ENCODE measurements around the gene EEF2.
"Not testable (repeated sequence)": the region's sequence is repeated elsewhere in the genome, so short reads cannot be mapped to it uniquely, and the experiment has no call there.

The EEF2 gene

DNA sequence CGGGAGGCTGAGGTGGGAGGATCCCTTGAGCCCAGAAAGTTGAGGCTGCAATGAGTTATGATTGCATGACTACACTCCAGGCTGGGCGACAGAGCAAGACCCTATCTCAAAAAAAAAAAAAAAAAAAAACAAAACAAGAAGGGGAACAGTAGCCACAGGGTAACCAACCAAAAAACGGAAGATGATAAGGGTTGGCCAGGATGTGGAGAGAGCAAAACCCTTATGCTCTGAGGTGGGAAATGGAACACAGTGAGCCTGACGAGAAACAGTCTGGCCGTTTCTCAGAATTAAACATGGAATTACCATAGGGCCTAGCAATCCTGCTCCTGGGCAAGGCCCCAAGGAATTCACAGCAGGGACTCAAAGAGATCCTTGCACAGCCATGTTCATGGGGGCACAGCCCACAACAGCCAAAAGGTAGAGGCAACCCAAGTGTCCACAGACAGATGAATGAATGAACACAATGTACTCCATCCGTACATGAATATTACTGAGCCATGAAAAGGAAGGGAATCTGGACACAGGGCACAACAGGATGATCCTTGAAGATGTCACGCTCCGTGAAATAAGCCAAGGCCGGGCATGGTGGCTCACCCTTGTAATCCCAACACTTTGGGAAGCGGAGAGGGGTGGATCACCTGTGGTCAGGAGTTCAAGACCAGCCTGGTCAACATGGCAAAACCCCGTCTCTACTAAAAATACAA is 41.1 kb downstream of the EEF2 start:
- no peak for DNase-seq

DNA sequence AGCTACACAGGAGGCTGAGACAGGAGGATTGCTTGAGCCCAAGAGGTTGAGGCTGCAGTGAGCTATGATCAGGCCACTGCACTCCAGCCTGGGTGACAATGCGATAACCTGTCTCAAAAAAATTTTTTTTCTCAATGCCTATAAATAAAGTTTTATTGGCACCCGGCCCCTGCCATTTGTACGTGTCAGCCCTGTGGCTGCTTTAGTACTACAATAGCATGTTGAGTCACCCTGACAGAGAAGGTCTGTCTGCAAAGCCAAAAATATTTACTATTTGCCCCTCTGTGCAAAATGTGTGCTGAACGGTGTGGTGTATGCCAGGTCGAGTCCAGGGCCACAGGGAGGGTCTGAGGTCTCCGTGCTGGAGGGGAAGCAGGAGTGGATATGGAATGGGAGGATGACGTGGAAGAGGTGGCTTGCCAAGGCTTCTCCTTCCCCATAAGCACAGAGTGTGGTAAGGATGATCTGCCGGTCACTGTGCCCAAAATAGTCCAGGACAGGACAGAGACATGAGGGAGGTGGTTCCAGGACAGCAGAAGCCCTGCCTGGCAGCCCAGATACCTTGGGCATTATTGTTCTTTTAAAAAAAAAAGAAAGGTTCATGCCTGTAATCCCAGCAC is 42.4 kb downstream of the EEF2 start:
- DNase-seq = no peak

DNA sequence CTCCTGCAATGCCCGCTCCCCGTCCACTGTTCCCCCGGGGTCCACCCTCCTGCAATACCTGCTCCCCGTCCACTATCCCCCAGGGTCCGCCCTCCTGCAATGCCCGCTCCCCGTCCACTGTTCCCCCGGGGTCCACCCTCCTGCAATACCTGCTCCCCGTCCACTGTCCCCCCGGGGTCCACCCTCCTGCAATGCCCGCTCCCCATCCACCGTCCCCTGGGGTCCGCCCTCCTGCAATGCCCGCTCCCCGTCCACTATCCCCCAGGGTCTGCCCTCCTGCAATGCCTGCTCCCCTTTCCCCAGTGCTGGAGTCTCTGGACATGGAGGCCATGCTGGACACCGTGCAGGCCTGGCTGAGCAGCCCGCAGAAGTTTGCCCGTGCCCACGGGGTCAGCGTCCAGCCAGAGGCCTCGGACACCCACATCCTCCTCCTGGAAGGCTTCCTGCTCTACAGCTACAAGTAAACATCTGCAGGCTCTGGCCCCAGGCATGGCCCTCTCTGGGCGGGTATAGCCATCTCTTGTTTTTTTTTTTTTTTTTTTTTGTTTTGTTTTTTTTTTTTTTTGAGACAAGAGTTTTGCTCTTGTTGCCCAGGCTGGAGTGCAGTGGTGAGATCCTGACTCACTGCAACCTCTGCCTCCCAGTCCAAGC is 46.8 kb downstream of the EEF2 start:
- not testable (repeated sequence) for DNase-seq

DNA sequence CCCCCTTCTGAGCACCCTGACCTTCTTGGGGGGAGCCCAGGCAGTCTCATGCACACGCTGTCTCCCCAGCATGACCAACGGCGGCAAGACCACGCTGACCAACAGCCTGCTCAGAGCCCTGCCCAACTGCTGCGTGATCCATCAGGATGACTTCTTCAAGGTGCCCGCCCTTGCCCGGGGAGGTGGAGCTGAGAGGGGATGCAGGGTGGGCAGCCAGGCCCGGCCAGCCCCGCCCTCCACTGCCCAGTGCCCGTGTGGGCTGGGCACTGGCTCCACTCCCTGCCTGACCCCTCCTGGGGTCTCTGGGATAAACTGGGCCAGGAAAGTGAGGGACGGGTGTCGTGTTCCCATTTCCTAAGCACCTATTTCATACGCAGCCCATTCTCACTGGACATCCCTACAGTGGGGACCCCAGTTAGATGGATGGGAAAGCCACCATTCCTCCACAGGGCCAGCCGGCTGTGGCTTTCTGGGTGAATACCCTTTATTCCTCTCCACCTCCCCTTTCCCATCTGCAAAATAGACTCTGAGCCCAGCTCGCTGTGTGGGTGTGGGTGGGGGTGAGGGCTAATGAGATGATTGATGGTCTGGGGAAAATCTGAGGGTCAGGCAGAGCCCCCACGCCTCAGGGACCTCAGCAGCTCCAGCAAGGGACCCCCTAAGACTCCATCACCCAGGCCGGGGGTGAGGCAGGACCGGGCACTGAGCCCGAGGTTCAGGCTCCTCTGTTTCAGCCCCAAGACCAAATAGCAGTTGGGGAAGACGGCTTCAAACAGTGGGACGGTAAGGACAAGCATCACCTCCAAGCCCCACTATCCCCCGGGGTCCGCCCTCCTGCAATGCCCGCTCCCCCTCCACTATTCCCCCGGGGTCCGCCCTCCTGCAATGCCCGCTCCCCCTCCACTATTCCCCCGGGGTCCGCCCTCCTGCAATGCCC is 48.5 kb downstream of the EEF2 start:
- DNase-seq = no peak

DNA sequence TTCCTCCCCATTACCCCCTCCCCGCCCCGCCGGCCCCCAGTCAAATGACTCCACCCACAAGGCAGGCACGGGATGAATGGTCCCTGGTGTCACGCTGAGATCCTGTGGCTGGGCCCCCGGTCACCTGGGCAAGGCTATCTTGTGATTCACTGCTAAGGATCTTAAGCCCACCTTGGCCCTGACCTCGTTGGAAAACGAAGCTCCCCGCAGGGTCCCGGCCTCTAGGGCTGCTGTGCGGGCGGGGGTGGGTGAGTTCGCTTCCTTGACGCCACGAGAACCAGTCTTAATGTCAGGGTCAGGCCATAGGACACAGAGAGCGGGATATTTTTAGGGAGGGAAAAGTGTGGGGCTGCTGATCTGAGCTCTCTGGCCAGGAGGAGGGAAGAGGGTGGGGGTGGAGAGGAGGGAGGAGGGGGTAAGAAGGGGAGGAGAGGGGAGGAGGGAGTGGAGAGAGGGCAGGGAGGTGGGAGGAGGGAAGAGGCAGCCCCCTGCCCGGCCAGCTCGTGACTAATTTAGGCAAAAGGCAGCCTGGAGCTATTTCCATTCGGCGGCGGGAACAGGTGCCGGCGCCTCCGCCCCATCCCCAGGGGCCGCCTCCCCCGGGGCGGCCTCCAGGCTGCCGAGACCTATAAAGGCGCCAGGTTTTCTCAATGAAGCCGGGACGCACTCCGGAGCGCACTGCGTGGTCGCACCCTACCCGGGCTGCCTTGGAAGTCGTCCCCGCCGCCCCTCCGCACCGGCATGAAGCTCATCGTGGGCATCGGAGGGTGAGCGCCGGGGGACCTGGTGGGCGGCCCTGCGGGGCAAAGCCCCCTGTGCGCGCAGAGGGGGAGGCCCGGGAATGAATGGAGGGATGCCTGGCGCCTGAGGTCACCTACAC is 52.1 kb downstream of the EEF2 start, which contains the start of gene NMRK2:
NMRK2 (plus strand) TSS at position 139 of the 880 bp plus-strand sequence; CDS start at position 742, 603 bp downstream.
- no peak for DNase-seq

DNA sequence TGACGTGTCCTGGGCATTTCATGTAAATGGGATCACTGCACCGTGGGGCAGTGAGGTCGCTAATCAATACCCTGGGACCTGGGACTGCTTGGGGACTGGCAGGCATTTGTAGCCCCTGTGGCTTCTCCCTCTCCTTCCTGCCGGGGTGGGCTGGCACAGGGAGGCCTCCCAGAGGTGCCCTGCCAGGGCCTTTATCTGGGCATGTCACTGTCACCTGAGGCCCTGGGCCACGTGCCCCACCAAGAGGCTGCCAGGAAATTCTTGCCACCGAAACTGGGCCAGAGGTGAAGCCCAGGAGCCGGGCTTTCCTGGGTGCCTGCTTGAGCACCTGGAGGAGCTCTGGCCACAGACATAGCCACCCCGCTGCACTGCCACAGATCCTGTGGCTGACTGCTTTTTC is 54.2 kb downstream of the EEF2 start:
- DNase-seq = no peak

Measured in right forelimb (tissue), 1 donor.